K562 (cell line): ENCODE results near the gene CIB1. TPM values are rescaled to one million over a fixed set of nuclear protein-coding genes. Genes with fewer than 3 reads are reported as not detected.
A peak's percentile ranks its signal among the peaks of the same experiment; 100 is the strongest.

ENCODE experiments used
- ATAC-seq: fragments of 200-7000 bp; cut with Tn5 transposase; 3 replicates; pipeline ENCODE4 v1.9.1; 2020; ENCODE audit warnings: moderate library complexity
- BruUV-seq: library from RNA; stranded (reverse); fragments of 400-500 nt; replicated peaks from 2 replicates; lab custom pipeline; 2021; lab: Mats Ljungman, UMichigan
- CTCF ChIA-PET: fragments of 300-600 bp; formaldehyde crosslinking; extraction: SDS; loops from one replicate; lab custom pipeline; 2021; ENCODE audit warnings: low intra/inter-chr PET ratio; lab: Yijun Ruan, JAX
- POLR2A ChIA-PET: fragments of 300-600, 350-650 bp; sonication (Branson Sonifier 250); formaldehyde crosslinking; extraction: SDS; loops from one replicate; lab custom pipeline; 2021; ENCODE audit warnings: antibody characterized with exemption, inconsistent platforms; lab: Yijun Ruan, JAX
- DNase-seq, 4 experiments: peaks; one replicate each; pipeline versions ENCODE4 v3.0.0 to v3.0.0-alpha.2; 2011 to 2018; ENCODE audit warnings: low spot score in 3 of 4, mixed read lengths in 3 of 4; ENCODE audit errors: extremely low read depth in 1 of 4
- FAIRE-seq: peaks from 2 replicates; lab custom pipeline; 2011; peaks lifted over from hg19 to GRCh38; lab: Jason Lieb, UNC
- H2AFZ ChIP-seq: 2 replicates; pipeline ENCODE4 v1.6.0; 2011; ENCODE audit warnings: low read depth, low read length, control low read depth, inconsistent platforms
- H3K27ac ChIP-seq: fragments of 200-600 bp; 3 replicates; pipeline ENCODE4 v1.8.0; 2011; ENCODE audit warnings: low read depth, mild to moderate bottlenecking, control low read depth, inconsistent platforms, low read length, moderate library complexity, mixed read lengths; ENCODE audit errors: extremely low read depth
- H3K27me3 ChIP-seq, 2 experiments: fragments of 300-600 bp in 1 of 2; 2 replicates in 1 of 2; 3 replicates in 1 of 2; pipeline versions ENCODE4 v1.6.0 to v1.8.0; 2011; ENCODE audit warnings: inconsistent platforms in 2 of 2, low read length in 2 of 2, mild to moderate bottlenecking in 1 of 2, mixed read lengths in 1 of 2, moderate library complexity in 1 of 2; ENCODE audit not compliant: control insufficient read depth in 2 of 2, insufficient read depth in 2 of 2
- H3K36me3 ChIP-seq: fragments of 300-600 bp; 3 replicates; pipeline ENCODE4 v1.8.0; 2011; ENCODE audit warnings: mild to moderate bottlenecking, low read length, inconsistent platforms; ENCODE audit not compliant: control insufficient read depth, insufficient read depth
- H3K4me1 ChIP-seq, 2 experiments: fragments of 200-600 bp in 1 of 2; replicated peaks in 1 of 2; 2 replicates in 1 of 2; 3 replicates in 1 of 2; pipeline versions ENCODE4 v1.5.1 to v1.8.0; 2011; ENCODE audit warnings: inconsistent platforms in 2 of 2, low read length in 2 of 2, mild to moderate bottlenecking in 1 of 2, mixed read lengths in 1 of 2, moderate library complexity in 1 of 2; ENCODE audit not compliant: control insufficient read depth in 2 of 2, insufficient read depth in 2 of 2
- H3K4me2 ChIP-seq: 2 replicates; pipeline ENCODE4 v1.6.1; 2011; ENCODE audit warnings: low read length, control low read depth, inconsistent platforms, mixed read lengths; ENCODE audit not compliant: insufficient read depth
- H3K4me3 ChIP-seq: fragments of 200-600 bp; sonication (generic), shearing (Covaris generic); 2 replicates; pipeline ENCODE4 v1.5.1; 2016; ENCODE audit warnings: control low read depth, inconsistent platforms
- H3K79me2 ChIP-seq: fragments of 200-600 bp; 3 replicates; pipeline ENCODE4 v1.8.0; 2011; ENCODE audit warnings: low read length, inconsistent platforms; ENCODE audit not compliant: control insufficient read depth, insufficient read depth
- H3K9ac ChIP-seq, 2 experiments: 2 replicates each; pipeline versions ENCODE4 v1.6.0 to v1.6.1; 2011; ENCODE audit warnings: low read depth in 2 of 2, low read length in 2 of 2, control low read depth in 1 of 2, inconsistent platforms in 1 of 2, mild to moderate bottlenecking in 1 of 2, mixed read lengths in 1 of 2; ENCODE audit not compliant: insufficient read depth in 1 of 2
- H3K9me1 ChIP-seq: one replicate; pipeline ENCODE4 v1.6.0; 2011; ENCODE audit warnings: inconsistent platforms, mild to moderate bottlenecking, low read length, moderate library complexity; ENCODE audit not compliant: control insufficient read depth, insufficient read depth
- H3K9me3 ChIP-seq: replicated peaks from 2 replicates; pipeline ENCODE4 v1.5.1; 2011; ENCODE audit warnings: low read depth, low read length, inconsistent platforms; ENCODE audit not compliant: control insufficient read depth, insufficient read depth
- H4K20me1 ChIP-seq: replicated peaks from 2 replicates; pipeline ENCODE4 v1.6.1; 2011; ENCODE audit warnings: low read length, inconsistent platforms, mixed read lengths; ENCODE audit not compliant: control insufficient read depth, insufficient read depth
- BCOR ChIP-seq: fragments of 450-650 bp; IDR thresholded peaks from 2 replicates; pipeline ENCODE4 v1.6.1; 2016
- E2F6 ChIP-seq, 2 experiments: IDR thresholded peaks; 2 replicates each; pipeline ENCODE4 v1.6.1; 2011; ENCODE audit warnings: borderline replicate concordance in 1 of 2, control low read depth in 1 of 2, low read depth in 1 of 2, low read length in 1 of 2, mild to moderate bottlenecking in 1 of 2, mixed read lengths in 1 of 2, moderate library complexity in 1 of 2; ENCODE audit not compliant: insufficient read depth in 1 of 2, insufficient read length in 1 of 2, poor library complexity in 1 of 2, severe bottlenecking in 1 of 2; ENCODE audit errors: extremely low read depth in 1 of 2
- ETV1 ChIP-seq: fragments of 450-650 bp; conservative IDR thresholded peaks from 2 replicates; pipeline ENCODE4 v1.6.1; 2016; ENCODE audit warnings: missing genetic modification characterization, control low read depth, low read depth, missing compliant biosample characterization
- FOXA3 ChIP-seq, 2 experiments: fragments of 450-650 bp in 1 of 2; sonication (generic) in 1 of 2; formaldehyde crosslinking; IDR thresholded peaks in 1 of 2; conservative IDR thresholded peaks in 1 of 2; 2 replicates each; pipeline versions ENCODE4 v1.4.0 to v1.8.0; 2020 to 2022; ENCODE audit warnings: mild to moderate bottlenecking in 2 of 2, missing genetic modification reagents in 1 of 2
- HMGN3 ChIP-seq: IDR thresholded peaks from 2 replicates; pipeline ENCODE4 v1.6.1; 2011; ENCODE audit warnings: borderline replicate concordance, low read depth, mild to moderate bottlenecking, mixed read lengths, low read length; ENCODE audit not compliant: insufficient read length; ENCODE audit errors: extremely low read depth
- HOMEZ ChIP-seq: fragments of 250-450 bp; sonication (Bioruptor Pico); IDR thresholded peaks from 2 replicates; pipeline ENCODE4 v1.4.0; 2020; ENCODE audit warnings: mild to moderate bottlenecking, moderate library complexity
- MAFG ChIP-seq: fragments of 450-650 bp; conservative IDR thresholded peaks from 2 replicates; pipeline ENCODE4 v1.6.1; 2016; ENCODE audit warnings: missing genetic modification characterization, missing compliant biosample characterization
- NUFIP1 ChIP-seq: fragments of 450-650 bp; IDR thresholded peaks from 2 replicates; pipeline ENCODE4 v1.6.1; 2018; ENCODE audit not compliant: partially characterized antibody
- OTX1 ChIP-seq: fragments of 450-650 bp; formaldehyde crosslinking; IDR thresholded peaks from 2 replicates; pipeline ENCODE4 v1.4.0; 2022; ENCODE audit warnings: mild to moderate bottlenecking
- POLR2A ChIP-seq: fragments of 450-650 bp; conservative IDR thresholded peaks from 2 replicates; pipeline ENCODE4 v1.6.1; 2016
- POLR2G ChIP-seq: fragments of 200-400 bp; formaldehyde crosslinking; IDR thresholded peaks from 2 replicates; pipeline ENCODE4 v1.6.1; 2017; ENCODE audit warnings: low read depth, mild to moderate bottlenecking, antibody characterized with exemption, low read length, moderate library complexity
- RBFOX2 ChIP-seq: fragments of 200-400 bp; formaldehyde crosslinking; IDR thresholded peaks from 2 replicates; pipeline ENCODE4 v1.6.1; 2017; ENCODE audit warnings: low read depth, mild to moderate bottlenecking, low read length, moderate library complexity
- RBM22 ChIP-seq: fragments of 200-400 bp; formaldehyde crosslinking; IDR thresholded peaks from 2 replicates; pipeline ENCODE4 v1.6.1; 2018; ENCODE audit warnings: low read length, low read depth; ENCODE audit not compliant: poor library complexity, severe bottlenecking
- SUPT5H ChIP-seq: fragments of 450-650 bp; IDR thresholded peaks from 2 replicates; pipeline ENCODE4 v1.6.1; 2016
- ZKSCAN1 ChIP-seq: fragments of 150-350 bp; IDR thresholded peaks from 2 replicates; pipeline ENCODE4 v1.6.1; 2016; ENCODE audit warnings: low read depth, low read length
- ZNF639 ChIP-seq, 2 experiments: fragments of 200-800 bp in 1 of 2; sonication (Bioruptor generic) in 1 of 2; sonication (generic) in 1 of 2; formaldehyde crosslinking in 1 of 2; IDR thresholded peaks in 1 of 2; conservative IDR thresholded peaks in 1 of 2; 2 replicates each; pipeline versions ENCODE4 v1.5.0 to v1.6.1; 2016 to 2020; ENCODE audit warnings: missing compliant biosample characterization in 1 of 2, missing genetic modification characterization in 1 of 2, missing genetic modification reagents in 1 of 2
- WGBS: fragments of 100-300 bp; shearing (Covaris generic); methylation state at CpG from one replicate; pipeline ENCODE4 v1.1.6; 2016; ENCODE audit warnings: low coverage, mixed read lengths; ENCODE audit not compliant: insufficient coverage; ENCODE audit errors: missing lambda C conversion rate; 5-methylcytosine and 5-hydroxymethylcytosine counted together
- in situ Hi-C: fragments of 300-500 bp; cut with MboI; formaldehyde crosslinking; loops from 4 replicates; pipeline ENCODE4 v1.15.0; 2018; ENCODE audit warnings: inconsistent platforms, mixed read lengths
- intact Hi-C: fragments of 100-400 bp; cut with micrococcal nuclease; formaldehyde crosslinking; loops from 2 replicates; pipeline ENCODE4 v1.14.2; 2022
- polyA plus RNA-seq, 8 experiments: library from polyadenylated mRNA; depleted of rRNA in 4 of 8; stranded (reverse) in 5 of 8; unstranded in 3 of 8; fragments of >200 nt; fragmentation: Nextera tagmentation in 2 of 8; fragmentation: Illumina TruSeq in 1 of 8; extraction: Ambion mirVana in 2 of 8; extraction: Trizol in 1 of 8; gene quantifications; 2 replicates each; pipeline versions ENCODE4 v1.2.1 to v1.2.3, GENCODE V29; 2011 to 2014; ENCODE audit warnings: inconsistent platforms in 1 of 8, missing spikeins in 1 of 8
- total RNA-seq, 7 experiments: library from RNA; depleted of rRNA in 6 of 7; stranded (reverse); fragments of >200 nt in 6 of 7; fragmentation: Illumina TruSeq in 2 of 7; extraction: Trizol in 2 of 7; gene quantifications; 2 replicates each; pipeline versions ENCODE4 v1.2.1 to v1.2.3, GENCODE V29; 2011 to 2021; ENCODE audit warnings: low replicate concordance in 1 of 7

Gene CIB1
- total and polyA plus RNA-seq, 9 of the 15 experiments (the other 6 are each of a cell fraction or from before 2014, with no cell fraction given), result 14.9 to 136 (median 64.5) TPM

- WGBS, result 92% methylated on average over 13 of the region's 15 CpGs
- in situ Hi-C loops (no loop called here), intact Hi-C loops (no loop called here)
- CTCF ChIA-PET, result no interaction called here
- Histone ChIP-seq H3K4me3 (no peak overlapping the region), H4K20me1 (0 out of 2 replicates have a peak, but pooled peaks cover 4% of the 10 kb centered on the region), H3K9me1 (no peaks in the 10 kb centered on the region), H3K4me1 (peaks cover 7 to 45% of the 10 kb centered on the region in 2 experiments; a peak in 3 of 5 replicates), H3K36me3 (peaks cover 83% of the 10 kb centered on the region), H3K79me2 (peaks cover 25% of the 10 kb centered on the region), H3K27me3 (no peaks in the 10 kb centered on the region), H3K9ac (peak overlapping the region in 1 of 2 experiments; percentile 43; a peak in 2 of 4 replicates), H3K27ac (no peak overlapping the region), H2AFZ (no peak overlapping the region), H3K9me3 (no peaks in the 10 kb centered on the region), H3K4me2 (no peak overlapping the region)
- DNase-seq (no peak), ATAC-seq (no peak), FAIRE-seq (no peak)
- TF ChIP-seq RBM22, result peak; percentile 54
- TF ChIP-seq RBFOX2, result 0 out of 2 replicates have a peak, but pooled peaks have one; percentile 31
- no peak for TF ChIP-seq HMGN3
- peak; percentile 42; the same call in 1 of the 2 replicates for TF ChIP-seq POLR2G
- TF ChIP-seq E2F6 (IDR thresholded peaks at IDR 0.05; ENCODE audit: borderline replicate concordance in 1 of 2, extremely low read depth in 1 of 2, insufficient read depth in 1 of 2, insufficient read length in 1 of 2, low read depth in 1 of 2, low read length in 1 of 2, poor library complexity in 1 of 2, severe bottlenecking in 1 of 2), result no peak
- TF ChIP-seq HOMEZ (CRISPR knock-in tag), result no peak
- no peak for TF ChIP-seq FOXA3 (CRISPR knock-in tag; conservative IDR thresholded peaks at IDR 0.05 in 1 of 2, IDR thresholded peaks at IDR 0.05 in 1 of 2)
- TF ChIP-seq SUPT5H, result 0 out of 2 replicates have a peak, but pooled peaks have one; percentile 23
- no peak for TF ChIP-seq OTX1 (CRISPR knock-in tag)
- peak; percentile 35; the same call in 1 of the 2 replicates for TF ChIP-seq POLR2A
- no peak for TF ChIP-seq ZKSCAN1
- no peak for TF ChIP-seq ETV1
- TF ChIP-seq ZNF639 (CRISPR knock-in tag; conservative IDR thresholded peaks at IDR 0.05 in 1 of 2, IDR thresholded peaks at IDR 0.05 in 1 of 2), result no peak
- TF ChIP-seq NUFIP1, result no peak
- TF ChIP-seq BCOR, result no peak
- TF ChIP-seq MAFG (tag), result no peak
- TSS peak; percentile 43 for BruUV-seq
- POLR2A ChIA-PET, result interaction anchor here (0.6 to 0.9 kb wide), 2 partner anchors 8 to 28 kb away, joined by 3 read pairs; partner anchors contain the start of gene SEMA4B
Observed at GRCh38 chr15:90228960-90229359, 4.8 kb downstream of the CIB1 start.
